ENCODE measurements around the gene TRIM24. TPM values are rescaled to one million over a fixed set of nuclear protein-coding genes. Genes with fewer than 3 reads are reported as not detected.

The TRIM24 gene
- total RNA-seq, 1 donor from 2014 or later: 60.3 TPM

DNA sequence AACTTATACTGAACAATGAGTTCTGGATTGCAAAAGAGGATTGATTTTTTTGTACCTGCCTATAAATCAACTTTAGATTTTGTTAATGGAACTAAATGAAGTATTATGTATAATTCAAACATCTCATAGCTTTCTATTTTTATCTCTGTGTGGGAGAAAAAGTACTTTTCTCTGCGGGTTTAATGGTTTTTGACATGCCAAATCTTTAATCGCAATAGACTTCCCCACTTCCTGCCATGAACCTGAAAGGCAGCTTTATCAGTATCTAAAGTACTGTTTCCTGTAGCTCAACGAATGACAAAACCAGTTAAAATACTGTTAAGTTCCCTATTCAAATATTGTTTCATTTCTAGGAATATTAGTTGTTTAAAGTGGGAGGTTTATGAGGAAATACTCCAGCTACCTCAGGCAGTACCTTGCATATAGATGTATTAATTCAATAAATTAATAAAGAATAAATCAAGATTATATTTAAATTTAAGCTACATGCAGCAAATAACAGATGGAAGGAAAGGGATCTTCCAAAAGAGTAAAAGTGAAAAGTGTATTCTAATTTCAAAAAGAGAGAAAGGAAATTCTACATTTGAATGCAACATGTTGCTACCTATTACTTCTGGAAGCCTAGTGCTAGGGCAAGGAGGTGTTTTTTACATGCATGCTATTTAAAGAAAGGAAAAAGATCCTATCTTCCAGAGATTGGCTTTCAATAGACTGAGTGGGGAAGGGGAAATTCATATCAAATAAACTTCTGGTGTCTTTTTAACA, 165.2 kb downstream of the TRIM24 start:
- H3K9me3 Mint-ChIP-seq (ENCODE audit: unreplicated experiment): no peaks in the 10 kb centered on the region
- Histone ChIP-seq H3K9me3 (ENCODE audit: insufficient read depth, low read depth, low read length) (no peaks in the 10 kb centered on the region), H3K9ac (ENCODE audit: low read length) (no peak overlapping the region), H2AFZ (ENCODE audit: low read depth, low read length) (no peak overlapping the region), H3K4me3 (ENCODE audit: insufficient read depth, low read depth, low read length) (no peak overlapping the region), H4K20me1 (ENCODE audit: insufficient read depth, low read length) (no peaks in the 10 kb centered on the region), H3K36me3 (ENCODE audit: insufficient read depth, low read length) (no peaks in the 10 kb centered on the region), H3K4me2 (ENCODE audit: low read length) (no peak overlapping the region), H3K27ac (ENCODE audit: low read depth, low read length) (no peak overlapping the region), H3K4me1 (ENCODE audit: insufficient read depth, low read length) (no peaks in the 10 kb centered on the region), H3K27me3 (ENCODE audit: insufficient read depth, low read length) (no peaks in the 10 kb centered on the region), H3K79me2 (ENCODE audit: insufficient read depth, low read length) (no peaks in the 10 kb centered on the region)
- TF ChIP-seq, protein P1, sequence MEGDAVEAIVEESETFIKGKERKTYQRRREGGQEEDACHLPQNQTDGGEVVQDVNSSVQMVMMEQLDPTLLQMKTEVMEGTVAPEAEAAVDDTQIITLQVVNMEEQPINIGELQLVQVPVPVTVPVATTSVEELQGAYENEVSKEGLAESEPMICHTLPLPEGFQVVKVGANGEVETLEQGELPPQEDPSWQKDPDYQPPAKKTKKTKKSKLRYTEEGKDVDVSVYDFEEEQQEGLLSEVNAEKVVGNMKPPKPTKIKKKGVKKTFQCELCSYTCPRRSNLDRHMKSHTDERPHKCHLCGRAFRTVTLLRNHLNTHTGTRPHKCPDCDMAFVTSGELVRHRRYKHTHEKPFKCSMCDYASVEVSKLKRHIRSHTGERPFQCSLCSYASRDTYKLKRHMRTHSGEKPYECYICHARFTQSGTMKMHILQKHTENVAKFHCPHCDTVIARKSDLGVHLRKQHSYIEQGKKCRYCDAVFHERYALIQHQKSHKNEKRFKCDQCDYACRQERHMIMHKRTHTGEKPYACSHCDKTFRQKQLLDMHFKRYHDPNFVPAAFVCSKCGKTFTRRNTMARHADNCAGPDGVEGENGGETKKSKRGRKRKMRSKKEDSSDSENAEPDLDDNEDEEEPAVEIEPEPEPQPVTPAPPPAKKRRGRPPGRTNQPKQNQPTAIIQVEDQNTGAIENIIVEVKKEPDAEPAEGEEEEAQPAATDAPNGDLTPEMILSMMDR (IDR thresholded peaks at IDR 0.05; ENCODE audit: insufficient read depth, low read depth, low read length): no peak
- no peak for TF ChIP-seq EZH2 (IDR thresholded peaks at IDR 0.05; ENCODE audit: insufficient read depth, low read length)
- DNase-seq (ENCODE audit: low read depth): no peak
- FAIRE-seq: no peak
- no peaks in the 10 kb centered on the region for H3K4me1 Mint-ChIP-seq (ENCODE audit: low read depth, unreplicated experiment)
- no peak overlapping the region for H3K27ac Mint-ChIP-seq (ENCODE audit: unreplicated experiment)
- H3K36me3 Mint-ChIP-seq (ENCODE audit: low read depth, unreplicated experiment): no peaks in the 10 kb centered on the region
- no peak overlapping the region for H3K4me3 Mint-ChIP-seq (ENCODE audit: unreplicated experiment)
- H3K27me3 Mint-ChIP-seq (ENCODE audit: low read depth, unreplicated experiment): peaks cover 6% of the 10 kb centered on the region

DNA sequence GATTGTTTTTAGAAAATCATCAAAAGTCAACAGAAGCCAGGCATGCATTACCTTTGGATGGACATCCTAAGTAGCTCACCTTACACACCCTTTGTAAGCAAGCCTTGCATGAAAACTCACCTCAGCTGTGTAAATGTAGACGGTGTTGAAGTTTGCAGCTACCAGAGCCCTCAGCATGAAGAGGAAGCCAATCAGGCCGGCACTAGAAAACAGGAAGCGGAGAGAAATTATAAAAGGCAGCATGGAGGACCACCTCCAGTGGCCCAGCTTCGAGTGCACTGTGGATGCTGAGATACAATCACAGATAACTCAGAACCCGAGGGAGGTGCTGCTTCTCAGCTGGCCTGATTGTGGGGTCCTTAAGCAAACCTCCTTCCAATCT, 165.8 kb downstream of the TRIM24 start:
- Histone ChIP-seq H2AFZ (ENCODE audit: low read depth, low read length) (no peak overlapping the region), H3K4me3 (ENCODE audit: insufficient read depth, low read depth, low read length) (no peak overlapping the region), H3K9ac (ENCODE audit: low read length) (no peak overlapping the region), H3K27me3 (ENCODE audit: insufficient read depth, low read length) (no peaks in the 10 kb centered on the region), H3K36me3 (ENCODE audit: insufficient read depth, low read length) (no peaks in the 10 kb centered on the region), H3K9me3 (ENCODE audit: insufficient read depth, low read depth, low read length) (no peaks in the 10 kb centered on the region), H4K20me1 (ENCODE audit: insufficient read depth, low read length) (no peaks in the 10 kb centered on the region), H3K4me2 (ENCODE audit: low read length) (no peak overlapping the region), H3K4me1 (ENCODE audit: insufficient read depth, low read length) (no peaks in the 10 kb centered on the region), H3K79me2 (ENCODE audit: insufficient read depth, low read length) (no peaks in the 10 kb centered on the region), H3K27ac (ENCODE audit: low read depth, low read length) (no peak overlapping the region)
- H3K27ac Mint-ChIP-seq (ENCODE audit: unreplicated experiment): no peak overlapping the region
- peaks cover 6% of the 10 kb centered on the region for H3K27me3 Mint-ChIP-seq (ENCODE audit: low read depth, unreplicated experiment)
- DNase-seq (ENCODE audit: low read depth) (no peak), FAIRE-seq (no peak)
- no peak overlapping the region for H3K4me3 Mint-ChIP-seq (ENCODE audit: unreplicated experiment)
- H3K36me3 Mint-ChIP-seq (ENCODE audit: low read depth, unreplicated experiment): no peaks in the 10 kb centered on the region
- no peaks in the 10 kb centered on the region for H3K4me1 Mint-ChIP-seq (ENCODE audit: low read depth, unreplicated experiment)
- H3K9me3 Mint-ChIP-seq (ENCODE audit: unreplicated experiment): no peaks in the 10 kb centered on the region
- TF ChIP-seq, protein P1 (IDR thresholded peaks at IDR 0.05; ENCODE audit: insufficient read depth, low read depth, low read length): no peak
- TF ChIP-seq EZH2 (IDR thresholded peaks at IDR 0.05; ENCODE audit: insufficient read depth, low read length): no peak

DNA sequence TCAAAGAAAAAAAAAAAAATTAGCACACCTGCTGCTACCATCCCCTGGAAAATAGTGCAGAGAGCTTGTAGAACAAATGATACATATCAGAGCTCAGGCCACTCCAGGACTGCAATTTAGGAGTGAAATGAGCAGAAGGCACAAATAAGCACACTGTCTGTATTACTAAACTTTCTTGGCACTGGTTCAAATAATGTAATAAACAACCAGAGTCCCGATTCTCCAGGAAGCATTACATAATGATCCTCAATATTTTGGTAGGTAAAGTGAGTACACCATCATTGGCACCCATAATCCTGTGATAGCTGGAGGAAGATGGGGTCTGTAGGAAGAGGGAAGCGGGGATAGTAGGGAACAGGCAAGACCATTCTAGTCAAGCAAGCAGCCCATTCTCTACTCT, 166.8 kb downstream of the TRIM24 start:
- no peak overlapping the region for H3K4me2 ChIP-seq (ENCODE audit: low read length)
- H3K4me1 ChIP-seq (ENCODE audit: insufficient read depth, low read length): no peaks in the 10 kb centered on the region
- H3K27ac ChIP-seq (ENCODE audit: low read depth, low read length): no peak overlapping the region
- H3K4me3 ChIP-seq (ENCODE audit: insufficient read depth, low read depth, low read length): no peak overlapping the region
- no peaks in the 10 kb centered on the region for H3K27me3 ChIP-seq (ENCODE audit: insufficient read depth, low read length)
- H3K9me3 Mint-ChIP-seq (ENCODE audit: unreplicated experiment): no peaks in the 10 kb centered on the region
- TF ChIP-seq, protein P1 (IDR thresholded peaks at IDR 0.05; ENCODE audit: insufficient read depth, low read depth, low read length): no peak
- TF ChIP-seq EZH2 (IDR thresholded peaks at IDR 0.05; ENCODE audit: insufficient read depth, low read length): no peak
- H3K9me3 ChIP-seq (ENCODE audit: insufficient read depth, low read depth, low read length): no peaks in the 10 kb centered on the region
- no peak overlapping the region for H3K9ac ChIP-seq (ENCODE audit: low read length)
- H3K27ac Mint-ChIP-seq (ENCODE audit: unreplicated experiment): no peak overlapping the region
- H3K4me3 Mint-ChIP-seq (ENCODE audit: unreplicated experiment): no peak overlapping the region
- H3K36me3 ChIP-seq (ENCODE audit: insufficient read depth, low read length): no peaks in the 10 kb centered on the region
- DNase-seq (ENCODE audit: low read depth) (no peak), FAIRE-seq (no peak)
- no peaks in the 10 kb centered on the region for H4K20me1 ChIP-seq (ENCODE audit: insufficient read depth, low read length)
- peaks cover 6% of the 10 kb centered on the region for H3K27me3 Mint-ChIP-seq (ENCODE audit: low read depth, unreplicated experiment)
- H3K79me2 ChIP-seq (ENCODE audit: insufficient read depth, low read length): no peaks in the 10 kb centered on the region
- no peaks in the 10 kb centered on the region for H3K4me1 Mint-ChIP-seq (ENCODE audit: low read depth, unreplicated experiment)
- no peak overlapping the region for H2AFZ ChIP-seq (ENCODE audit: low read depth, low read length)
- no peaks in the 10 kb centered on the region for H3K36me3 Mint-ChIP-seq (ENCODE audit: low read depth, unreplicated experiment)

All from astrocyte (in vitro differentiated cells and primary cell).